SU-DHL-6 (cell line): ENCODE data around the gene MYO7A.

ENCODE experiments used
- H2AFZ ChIP-seq: fragments of 200-600 bp; sonication (generic); 2 replicates; pipeline ENCODE4 v1.6.1; 2014; ENCODE audit warnings: low read depth, mild to moderate bottlenecking, moderate library complexity, mixed read lengths, antibody characterized with exemption, low read length; ENCODE audit not compliant: severe bottlenecking
- H3F3A ChIP-seq: fragments of 200-600 bp; shearing (Covaris generic); 2 replicates; pipeline ENCODE4 v1.6.0; 2016; ENCODE audit warnings: antibody characterized with exemption, mild to moderate bottlenecking; ENCODE audit not compliant: insufficient read depth
- H3K27ac ChIP-seq: fragments of 200-600 bp; sonication (generic); 2 replicates; pipeline ENCODE4 v1.5.1; 2016; ENCODE audit warnings: low read depth, mild to moderate bottlenecking, low read length, moderate library complexity, mixed read lengths
- H3K27me3 ChIP-seq: fragments of 200-600 bp; sonication (generic), shearing (Covaris generic); 2 replicates; pipeline ENCODE4 v1.6.0; 2014; ENCODE audit warnings: mild to moderate bottlenecking, low read length
- H3K36me3 ChIP-seq: fragments of 200-600 bp; sonication (generic); 2 replicates; pipeline ENCODE4 v1.6.1; 2014; ENCODE audit warnings: mild to moderate bottlenecking, low read length, mixed read lengths
- H3K4me2 ChIP-seq: fragments of 300-600, 200-600 bp; shearing (Covaris generic), sonication (generic); 2 replicates; pipeline ENCODE4 v1.6.0; 2014; ENCODE audit warnings: low read length, low read depth, mild to moderate bottlenecking; ENCODE audit not compliant: poor library complexity, severe bottlenecking
- H3K4me3 ChIP-seq: fragments of 200-600 bp; sonication (generic); 2 replicates; pipeline ENCODE4 v1.5.1; 2014; ENCODE audit warnings: antibody characterized with exemption, low read length, mild to moderate bottlenecking, mixed read lengths; ENCODE audit not compliant: insufficient read depth, poor library complexity, severe bottlenecking
- H3K79me2 ChIP-seq: fragments of 200-600 bp; sonication (generic); 2 replicates; pipeline ENCODE4 v1.6.1; 2014; ENCODE audit warnings: mild to moderate bottlenecking, low read length, moderate library complexity; ENCODE audit not compliant: insufficient read depth
- H3K9ac ChIP-seq: fragments of 200-600 bp; sonication (generic); 2 replicates; pipeline ENCODE4 v1.7.0; 2014; ENCODE audit warnings: mild to moderate bottlenecking, low read length
- H3K9me2 ChIP-seq: fragments of 200-600 bp; sonication (generic); replicated peaks from 2 replicates; pipeline ENCODE4 v1.6.1; 2014; ENCODE audit warnings: low read length; ENCODE audit not compliant: insufficient read depth
- H3K9me3 ChIP-seq: fragments of 200-600 bp; sonication (generic); 2 replicates; pipeline ENCODE4 v1.6.1; 2014; ENCODE audit warnings: low read length, mixed read lengths; ENCODE audit not compliant: insufficient read depth
- H4K20me1 ChIP-seq: fragments of 200-600 bp; sonication (generic); 2 replicates; pipeline ENCODE4 v1.6.1; 2014; ENCODE audit warnings: low read depth, mild to moderate bottlenecking, antibody characterized with exemption, low read length, moderate library complexity, mixed read lengths
- EZH2phosphoT487 ChIP-seq: fragments of 200-600 bp; sonication (generic), shearing (Covaris generic); conservative IDR thresholded peaks from 2 replicates; pipeline ENCODE4 v1.6.1; 2018; ENCODE audit warnings: mild to moderate bottlenecking, antibody characterized with exemption, low read length, moderate library complexity, mixed read lengths
- TF ChIP-seq, protein P1 (sequence below): fragments of 200-600 bp; sonication (generic); IDR thresholded peaks from one replicate; pipeline ENCODE4 v1.5.1; 2017; ENCODE audit warnings: antibody characterized with exemption, mild to moderate bottlenecking, low read length, moderate library complexity; ENCODE audit not compliant: insufficient read depth, poor library complexity, severe bottlenecking

Gene MYO7A

DNA sequence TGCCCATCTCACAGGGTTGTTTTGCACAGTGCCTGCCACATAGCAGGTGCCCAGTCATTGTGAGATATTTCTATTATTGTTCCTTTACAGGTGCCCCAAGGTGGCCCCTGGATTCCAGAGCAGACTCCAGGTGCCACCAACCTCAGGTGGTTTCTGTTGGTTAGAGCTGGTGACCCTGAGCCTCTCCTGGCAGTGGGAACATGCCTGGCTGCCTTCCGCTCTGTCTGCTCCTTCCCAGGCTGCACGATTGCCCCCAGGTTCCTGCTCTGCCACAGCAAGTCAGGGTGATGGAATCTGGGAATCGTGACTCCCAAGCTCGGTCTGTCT is 38.0 kb upstream of the MYO7A start:
- H3K9me3 ChIP-seq: no peaks in the 10 kb centered on the region
- H3K9ac ChIP-seq: no peak overlapping the region
- H3K9me2 ChIP-seq: no peaks in the 10 kb centered on the region
- H3F3A ChIP-seq: no peaks in the 10 kb centered on the region
- H3K4me2 ChIP-seq: no peak overlapping the region
- H4K20me1 ChIP-seq: no peaks in the 10 kb centered on the region
- no peaks in the 10 kb centered on the region for H3K36me3 ChIP-seq
- H3K27me3 ChIP-seq: no peaks in the 10 kb centered on the region
- no peak overlapping the region for H3K27ac ChIP-seq
- no peak overlapping the region for H2AFZ ChIP-seq
- TF ChIP-seq, protein P1, sequence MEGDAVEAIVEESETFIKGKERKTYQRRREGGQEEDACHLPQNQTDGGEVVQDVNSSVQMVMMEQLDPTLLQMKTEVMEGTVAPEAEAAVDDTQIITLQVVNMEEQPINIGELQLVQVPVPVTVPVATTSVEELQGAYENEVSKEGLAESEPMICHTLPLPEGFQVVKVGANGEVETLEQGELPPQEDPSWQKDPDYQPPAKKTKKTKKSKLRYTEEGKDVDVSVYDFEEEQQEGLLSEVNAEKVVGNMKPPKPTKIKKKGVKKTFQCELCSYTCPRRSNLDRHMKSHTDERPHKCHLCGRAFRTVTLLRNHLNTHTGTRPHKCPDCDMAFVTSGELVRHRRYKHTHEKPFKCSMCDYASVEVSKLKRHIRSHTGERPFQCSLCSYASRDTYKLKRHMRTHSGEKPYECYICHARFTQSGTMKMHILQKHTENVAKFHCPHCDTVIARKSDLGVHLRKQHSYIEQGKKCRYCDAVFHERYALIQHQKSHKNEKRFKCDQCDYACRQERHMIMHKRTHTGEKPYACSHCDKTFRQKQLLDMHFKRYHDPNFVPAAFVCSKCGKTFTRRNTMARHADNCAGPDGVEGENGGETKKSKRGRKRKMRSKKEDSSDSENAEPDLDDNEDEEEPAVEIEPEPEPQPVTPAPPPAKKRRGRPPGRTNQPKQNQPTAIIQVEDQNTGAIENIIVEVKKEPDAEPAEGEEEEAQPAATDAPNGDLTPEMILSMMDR: no peak
- TF ChIP-seq EZH2phosphoT487: no peak
- no peaks in the 10 kb centered on the region for H3K79me2 ChIP-seq
- H3K4me3 ChIP-seq: no peak overlapping the region

DNA sequence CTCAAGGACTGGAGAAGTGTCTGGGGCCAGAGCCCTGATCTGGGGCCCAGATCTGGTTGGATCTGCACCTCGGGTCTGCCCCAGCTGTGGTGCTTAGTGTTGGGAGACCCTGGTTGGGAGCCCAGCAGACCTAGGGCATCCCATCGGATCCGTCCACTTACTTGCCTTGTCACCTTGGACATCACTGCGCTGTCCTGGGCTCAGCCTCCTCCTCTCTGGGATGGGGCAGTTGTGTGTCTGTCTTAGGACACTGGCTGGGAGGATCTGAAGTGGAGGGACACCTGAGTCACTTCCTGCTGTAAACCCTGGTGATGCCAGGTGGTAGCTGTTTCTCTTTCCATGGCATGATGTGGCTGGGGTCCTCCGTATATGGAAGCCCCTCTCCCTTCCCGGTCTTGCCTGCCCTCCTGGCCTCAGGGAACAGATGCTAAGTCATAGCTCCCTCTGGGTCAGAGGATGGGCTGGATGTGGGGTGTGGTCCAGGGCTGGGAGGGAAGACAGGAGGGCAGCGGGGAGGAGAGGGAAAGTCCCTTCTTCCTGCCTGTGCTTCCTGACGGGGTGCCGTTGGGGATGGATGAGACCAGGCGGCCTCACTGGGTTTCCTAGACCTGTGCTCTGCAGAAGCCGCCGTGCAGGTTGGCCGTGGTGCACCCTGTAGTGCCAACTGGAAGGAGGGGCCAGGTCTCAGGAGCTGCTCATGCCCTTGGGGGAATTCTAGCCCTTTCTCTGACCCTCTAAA is 37.5 kb upstream of the MYO7A start:
- Histone ChIP-seq H3K27ac (no peak overlapping the region), H2AFZ (no peak overlapping the region), H3K4me2 (no peak overlapping the region), H3K9me3 (no peaks in the 10 kb centered on the region), H3F3A (no peaks in the 10 kb centered on the region), H3K27me3 (no peaks in the 10 kb centered on the region), H3K36me3 (no peaks in the 10 kb centered on the region), H3K9me2 (no peaks in the 10 kb centered on the region), H3K9ac (no peak overlapping the region), H4K20me1 (no peaks in the 10 kb centered on the region), H3K79me2 (no peaks in the 10 kb centered on the region), H3K4me3 (no peak overlapping the region)
- TF ChIP-seq EZH2phosphoT487: no peak
- TF ChIP-seq, protein P1: no peak

DNA sequence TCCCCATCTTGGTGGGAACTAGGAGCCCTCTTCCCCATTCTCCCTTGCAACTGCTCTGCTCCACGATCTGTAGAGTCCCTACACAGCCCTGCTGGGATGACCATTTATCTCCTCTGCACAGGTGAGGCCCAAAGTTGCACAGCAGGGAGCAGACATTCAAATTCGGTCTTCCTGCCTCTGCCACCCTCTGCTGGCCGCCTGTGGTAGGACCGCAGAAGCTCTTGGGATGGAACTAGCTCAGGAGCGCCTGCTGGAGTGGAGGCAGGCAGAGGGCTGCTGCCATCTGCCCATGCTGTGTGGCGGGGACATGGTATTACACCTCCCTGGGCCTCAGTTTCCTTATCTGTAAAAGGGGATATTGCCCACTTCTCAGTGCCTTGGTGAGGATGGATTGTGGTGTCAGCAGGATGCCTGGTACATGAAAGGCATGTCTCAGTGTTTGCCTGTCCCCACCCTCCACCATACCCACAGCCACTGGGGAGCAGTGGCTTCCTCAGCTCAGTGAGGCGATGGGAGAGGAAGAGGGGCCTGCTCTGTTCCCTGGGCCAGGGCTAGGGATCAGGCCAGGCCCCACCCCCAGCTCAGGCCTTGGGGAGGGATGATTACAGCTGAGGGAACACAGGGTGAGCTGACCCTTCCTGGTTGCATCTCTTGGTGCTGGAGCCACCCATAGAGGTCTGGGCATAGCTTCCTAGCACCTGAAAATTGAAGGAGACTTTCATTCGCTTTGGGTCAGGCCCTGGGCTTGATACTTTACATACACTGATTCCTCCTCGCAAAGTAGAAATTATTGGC is 36.7 kb upstream of the MYO7A start:
- H3K9ac ChIP-seq: no peak overlapping the region
- H2AFZ ChIP-seq: no peak overlapping the region
- H3K4me2 ChIP-seq: no peak overlapping the region

More for the DNA sequence above, 36.7 kb upstream of the MYO7A start:
- no peaks in the 10 kb centered on the region for H3K9me3 ChIP-seq
- no peaks in the 10 kb centered on the region for H4K20me1 ChIP-seq
- TF ChIP-seq, protein P1: peak; percentile 89
- TF ChIP-seq EZH2phosphoT487: no peak
- no peaks in the 10 kb centered on the region for H3K9me2 ChIP-seq
- H3K79me2 ChIP-seq: no peaks in the 10 kb centered on the region
- no peak overlapping the region for H3K4me3 ChIP-seq
- no peaks in the 10 kb centered on the region for H3K27me3 ChIP-seq
- no peak overlapping the region for H3K27ac ChIP-seq
- H3K36me3 ChIP-seq: no peaks in the 10 kb centered on the region
- no peaks in the 10 kb centered on the region for H3F3A ChIP-seq
